SKM-1 treated with dmso at 0.1 percent for 144 hours (cell line): ENCODE data around the gene POR.
A peak's percentile ranks its signal among the peaks of the same experiment; 100 is the strongest.
"Not testable (repeated sequence)": the region's sequence is repeated elsewhere in the genome, so short reads cannot be mapped to it uniquely, and the experiment has no call there.

Experiments
- DNase-seq: peaks from one replicate; lab custom pipeline; 2025; ENCODE audit not compliant: unreplicated experiment; lab: John Stamatoyannopoulos, UW

POR gene

DNA sequence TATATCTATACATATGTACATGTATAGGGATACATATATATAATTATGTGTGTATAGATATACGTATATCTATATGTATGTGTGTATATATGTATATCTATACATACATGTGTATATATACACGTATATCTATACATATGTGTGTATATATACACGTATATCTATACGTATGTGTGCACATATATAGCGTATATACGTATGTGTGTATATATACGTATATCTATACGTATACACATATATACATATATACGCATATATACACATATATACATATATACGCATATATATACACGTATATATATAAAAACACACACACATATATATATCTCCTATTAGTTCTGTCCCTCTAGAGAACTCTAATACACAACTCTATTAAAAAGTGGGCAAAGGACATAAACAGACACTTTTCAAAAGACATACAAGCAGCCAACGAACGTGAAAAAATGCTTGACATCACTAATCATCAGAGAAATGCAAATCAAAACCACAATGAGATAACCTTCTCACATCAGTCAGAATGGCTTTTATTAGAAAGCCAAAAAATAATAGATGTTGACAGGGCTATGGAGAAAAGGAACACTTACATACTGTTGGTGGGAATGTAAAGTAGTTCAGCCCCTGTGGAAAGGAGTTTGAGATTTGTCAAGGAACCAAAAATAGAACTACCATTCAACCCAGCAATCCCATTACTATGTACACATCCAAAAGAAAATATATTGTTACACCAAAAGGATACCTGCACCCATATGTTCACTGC lies 101.4 kb downstream of the POR start:
- no peak for DNase-seq

DNA sequence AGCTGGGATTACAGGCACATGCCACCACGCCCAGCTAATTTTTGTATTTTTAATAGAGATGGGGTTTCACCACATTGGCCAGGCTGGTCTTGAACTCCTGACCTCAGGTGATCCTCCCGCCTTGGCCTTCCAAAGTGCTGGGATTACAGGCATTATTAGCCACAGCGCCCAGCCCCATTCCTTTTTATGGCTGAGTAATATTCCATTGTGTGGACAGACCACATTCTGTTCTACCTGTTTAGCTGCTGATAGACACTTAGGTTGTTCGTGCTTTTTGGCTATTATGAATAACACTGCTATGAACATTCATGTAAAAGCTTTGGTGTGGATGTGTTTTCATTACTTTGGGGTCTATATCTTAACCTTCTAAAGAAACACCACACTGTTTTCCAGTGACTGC lies 103.6 kb downstream of the POR start:
- DNase-seq = not testable (repeated sequence)

DNA sequence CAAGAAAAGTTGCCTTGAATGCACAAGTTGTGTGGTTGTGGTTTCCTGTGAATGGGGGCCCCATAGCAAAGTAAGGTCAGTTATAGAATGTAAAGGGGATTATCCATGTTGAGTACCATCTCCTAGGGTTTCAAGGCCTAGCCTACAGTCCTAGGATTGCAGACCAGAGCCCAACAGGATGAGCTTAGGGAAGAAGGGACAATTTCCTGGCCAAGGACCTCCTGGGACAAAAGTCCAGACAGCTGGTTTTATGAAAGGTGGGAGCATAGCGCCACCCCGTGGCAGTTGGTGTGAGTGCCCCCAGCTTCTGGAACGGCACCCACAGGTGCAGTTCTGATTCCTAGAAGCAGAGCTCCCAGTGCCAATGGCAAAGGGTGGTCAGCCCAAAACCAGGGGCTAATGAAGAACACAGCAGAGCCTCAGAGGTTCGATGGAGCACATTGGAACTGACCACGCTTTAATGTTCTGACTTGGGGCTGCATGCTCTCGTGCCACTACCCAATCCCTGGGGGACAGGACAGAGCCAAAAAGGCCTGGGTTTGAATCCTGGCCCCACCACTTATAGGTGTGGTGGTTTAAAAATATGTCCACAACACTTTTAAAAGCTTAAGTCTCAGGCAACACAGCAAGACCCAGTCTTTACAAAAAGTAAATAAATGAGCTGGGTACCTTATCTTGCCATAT lies 105.2 kb downstream of the POR start:
- DNase-seq = peak; percentile 61

DNA sequence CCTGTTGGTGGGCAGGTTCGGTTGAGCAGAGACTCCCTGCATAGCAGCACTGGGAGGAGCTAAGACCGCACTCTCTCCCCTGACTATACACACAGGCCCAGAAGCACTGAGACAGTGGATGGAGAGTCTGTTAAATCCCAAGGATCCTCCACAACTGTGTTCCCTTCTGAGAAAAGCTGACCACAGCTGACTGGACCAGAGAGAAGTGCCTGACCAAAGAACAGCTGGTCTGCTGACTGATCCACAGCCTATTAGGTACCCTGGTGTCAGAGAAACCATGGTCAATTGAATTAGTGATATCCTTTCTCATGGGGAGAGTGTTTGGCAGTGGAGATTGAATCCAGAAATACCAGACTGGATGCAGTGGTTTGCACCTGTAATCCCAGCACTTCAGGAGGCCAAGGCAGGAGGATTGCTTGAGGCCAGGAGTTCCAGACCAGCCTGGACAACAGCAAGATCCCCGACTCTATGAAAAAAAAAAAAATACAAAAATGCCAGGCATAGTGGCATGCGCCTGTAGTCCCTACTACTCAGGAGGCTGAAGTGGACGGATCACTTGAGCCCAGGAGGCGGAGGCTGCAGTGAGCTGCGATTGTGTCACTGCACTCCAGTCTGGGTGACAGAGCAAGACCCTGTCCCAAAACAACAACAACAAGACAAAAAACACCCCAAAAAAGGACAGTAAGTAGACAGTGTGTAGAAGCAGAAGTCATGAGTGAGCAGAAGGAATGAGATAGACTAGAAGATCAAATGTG lies 107.2 kb downstream of the POR start:
- no peak for DNase-seq

DNA sequence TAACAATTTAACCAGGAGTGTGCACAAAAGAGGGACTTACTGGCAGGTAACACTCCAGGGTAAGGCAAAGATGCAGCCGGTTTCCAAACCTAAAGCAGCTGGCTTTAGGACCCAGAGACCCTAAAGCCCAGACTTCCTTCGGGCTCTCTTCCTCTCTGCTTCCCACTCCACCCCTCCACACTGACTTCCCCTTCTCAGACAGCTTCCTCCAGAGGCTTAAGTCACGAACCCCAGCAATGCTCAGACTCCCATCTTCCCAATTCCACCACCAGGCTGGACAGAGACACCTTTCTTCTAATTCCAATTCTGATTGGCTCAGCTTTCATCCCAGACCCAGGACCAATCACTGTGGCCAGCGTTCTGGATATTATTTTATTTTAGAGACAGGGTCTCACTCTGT lies 108.0 kb downstream of the POR start:
- peak; percentile 93 for DNase-seq

DNA sequence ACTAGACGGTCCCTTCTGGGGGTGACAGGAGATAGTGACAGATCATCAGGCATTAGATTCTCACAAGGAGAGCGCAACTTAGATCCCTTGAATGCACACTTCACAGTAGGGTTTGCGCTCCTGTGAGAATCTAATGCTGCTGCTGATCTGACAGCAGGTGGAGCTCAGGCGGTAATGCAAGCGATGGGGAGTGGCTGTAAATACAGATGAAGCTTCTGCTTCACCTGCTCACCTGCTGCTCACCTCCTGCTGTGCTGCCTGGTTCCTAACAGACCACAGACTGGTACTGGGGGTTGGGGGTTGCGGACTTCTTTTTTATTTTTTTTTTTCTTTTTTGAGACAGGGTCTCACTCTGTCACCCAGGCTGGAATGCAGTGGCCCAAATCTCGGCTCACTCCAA lies 114.7 kb downstream of the POR start:
- DNase-seq = not testable (repeated sequence)

DNA sequence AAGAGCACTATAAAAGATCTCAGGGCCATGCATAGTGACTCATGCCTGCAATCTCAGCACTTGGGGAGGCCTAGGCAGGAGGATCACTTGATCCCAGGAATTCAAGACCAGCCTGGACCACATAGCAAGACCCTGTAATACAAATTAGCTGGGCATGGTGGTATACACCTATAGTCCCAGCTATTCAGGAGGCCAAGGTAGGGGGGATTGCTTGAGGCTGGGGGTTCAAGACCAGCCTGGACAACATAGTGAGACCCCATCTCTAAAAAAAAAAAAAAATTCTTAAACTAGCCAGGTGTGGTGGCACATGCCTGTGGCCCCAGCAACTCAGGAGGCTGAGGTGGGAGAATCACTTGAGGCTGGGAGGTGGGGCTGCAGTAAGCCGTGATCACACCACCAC lies 117.0 kb downstream of the POR start:
- DNase-seq = no peak
